ENCODE measurements around the gene PTPN14.

- TF ChIP-seq CTCF (IDR thresholded peaks at IDR 0.05 in 2 of 3, conservative IDR thresholded peaks at IDR 0.05 in 1 of 3; ENCODE audit: borderline replicate concordance in 1 of 3, insufficient read depth in 1 of 3, low read depth in 2 of 3, low read length in 2 of 3) (no peak), JUND (IDR thresholded peaks at IDR 0.05) (no peak), SP1 (IDR thresholded peaks at IDR 0.05; ENCODE audit: low read depth) (no peak; the same call in 1 of the 2 replicates), POLR2A (IDR thresholded peaks at IDR 0.05; ENCODE audit: borderline replicate concordance, extremely low read depth, insufficient read depth, insufficient read length) (no peak), SIN3A (IDR thresholded peaks at IDR 0.05; ENCODE audit: low read depth) (no peak), EZH2 (IDR thresholded peaks at IDR 0.05) (no peak), RAD21 (IDR thresholded peaks at IDR 0.05; ENCODE audit: low read depth) (no peak), ZFX (IDR thresholded peaks at IDR 0.05) (no peak), CEBPB (IDR thresholded peaks at IDR 0.05; ENCODE audit: low read depth) (no peak), ZNF274 (IDR thresholded peaks at IDR 0.05; ENCODE audit: low read depth, low read length) (no peak), POLR2AphosphoS5 (IDR thresholded peaks at IDR 0.05; ENCODE audit: low read depth, low read length) (no peak), TCF7L2 (IDR thresholded peaks at IDR 0.05; ENCODE audit: borderline replicate concordance, extremely low read depth, insufficient read depth, insufficient read length) (no peak)
- TF ChIP-seq, protein P1, sequence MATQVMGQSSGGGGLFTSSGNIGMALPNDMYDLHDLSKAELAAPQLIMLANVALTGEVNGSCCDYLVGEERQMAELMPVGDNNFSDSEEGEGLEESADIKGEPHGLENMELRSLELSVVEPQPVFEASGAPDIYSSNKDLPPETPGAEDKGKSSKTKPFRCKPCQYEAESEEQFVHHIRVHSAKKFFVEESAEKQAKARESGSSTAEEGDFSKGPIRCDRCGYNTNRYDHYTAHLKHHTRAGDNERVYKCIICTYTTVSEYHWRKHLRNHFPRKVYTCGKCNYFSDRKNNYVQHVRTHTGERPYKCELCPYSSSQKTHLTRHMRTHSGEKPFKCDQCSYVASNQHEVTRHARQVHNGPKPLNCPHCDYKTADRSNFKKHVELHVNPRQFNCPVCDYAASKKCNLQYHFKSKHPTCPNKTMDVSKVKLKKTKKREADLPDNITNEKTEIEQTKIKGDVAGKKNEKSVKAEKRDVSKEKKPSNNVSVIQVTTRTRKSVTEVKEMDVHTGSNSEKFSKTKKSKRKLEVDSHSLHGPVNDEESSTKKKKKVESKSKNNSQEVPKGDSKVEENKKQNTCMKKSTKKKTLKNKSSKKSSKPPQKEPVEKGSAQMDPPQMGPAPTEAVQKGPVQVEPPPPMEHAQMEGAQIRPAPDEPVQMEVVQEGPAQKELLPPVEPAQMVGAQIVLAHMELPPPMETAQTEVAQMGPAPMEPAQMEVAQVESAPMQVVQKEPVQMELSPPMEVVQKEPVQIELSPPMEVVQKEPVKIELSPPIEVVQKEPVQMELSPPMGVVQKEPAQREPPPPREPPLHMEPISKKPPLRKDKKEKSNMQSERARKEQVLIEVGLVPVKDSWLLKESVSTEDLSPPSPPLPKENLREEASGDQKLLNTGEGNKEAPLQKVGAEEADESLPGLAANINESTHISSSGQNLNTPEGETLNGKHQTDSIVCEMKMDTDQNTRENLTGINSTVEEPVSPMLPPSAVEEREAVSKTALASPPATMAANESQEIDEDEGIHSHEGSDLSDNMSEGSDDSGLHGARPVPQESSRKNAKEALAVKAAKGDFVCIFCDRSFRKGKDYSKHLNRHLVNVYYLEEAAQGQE (IDR thresholded peaks at IDR 0.05; ENCODE audit: low read depth): no peak
Observed at GRCh38 chr1:214520544-214521165, 30.7 kb downstream of the PTPN14 start.
